Stomach smooth muscle (tissue), 2 donors: ENCODE data around the gene KPTN.

Source experiments
- H3K27ac ChIP-seq: one replicate; pipeline ENCODE4 v1.7.0; 2013; ENCODE audit warnings: mild to moderate bottlenecking, low read length, inconsistent platforms
- H3K27me3 ChIP-seq, 2 donors: one replicate each; pipeline ENCODE4 v1.7.0; 2013; ENCODE audit warnings: low read length in 2 of 2; ENCODE audit not compliant: insufficient read depth in 2 of 2, control insufficient read depth in 1 of 2
- H3K36me3 ChIP-seq, 2 donors: one replicate each; pipeline ENCODE4 v1.7.0; 2013; ENCODE audit warnings: low read length in 2 of 2; ENCODE audit not compliant: control insufficient read depth in 2 of 2, insufficient read depth in 2 of 2
- H3K4me1 ChIP-seq: one replicate; pipeline ENCODE4 v1.7.0; 2013; ENCODE audit warnings: low read length; ENCODE audit not compliant: control insufficient read depth, insufficient read depth
- H3K4me3 ChIP-seq, 2 donors: one replicate each; pipeline ENCODE4 v1.7.0; 2013; ENCODE audit warnings: low read length in 2 of 2
- H3K9ac ChIP-seq, 2 donors: one replicate each; pipeline ENCODE4 v1.7.0; 2013; ENCODE audit warnings: low read length in 2 of 2, mild to moderate bottlenecking in 1 of 2
- H3K9me3 ChIP-seq, 2 donors: one replicate each; pipeline ENCODE4 v1.7.0; 2013; ENCODE audit warnings: low read length in 2 of 2; ENCODE audit not compliant: control insufficient read depth in 2 of 2
- donor health status: healthy.
- donor health status: Pancreatic carcinoma.

The KPTN gene

DNA sequence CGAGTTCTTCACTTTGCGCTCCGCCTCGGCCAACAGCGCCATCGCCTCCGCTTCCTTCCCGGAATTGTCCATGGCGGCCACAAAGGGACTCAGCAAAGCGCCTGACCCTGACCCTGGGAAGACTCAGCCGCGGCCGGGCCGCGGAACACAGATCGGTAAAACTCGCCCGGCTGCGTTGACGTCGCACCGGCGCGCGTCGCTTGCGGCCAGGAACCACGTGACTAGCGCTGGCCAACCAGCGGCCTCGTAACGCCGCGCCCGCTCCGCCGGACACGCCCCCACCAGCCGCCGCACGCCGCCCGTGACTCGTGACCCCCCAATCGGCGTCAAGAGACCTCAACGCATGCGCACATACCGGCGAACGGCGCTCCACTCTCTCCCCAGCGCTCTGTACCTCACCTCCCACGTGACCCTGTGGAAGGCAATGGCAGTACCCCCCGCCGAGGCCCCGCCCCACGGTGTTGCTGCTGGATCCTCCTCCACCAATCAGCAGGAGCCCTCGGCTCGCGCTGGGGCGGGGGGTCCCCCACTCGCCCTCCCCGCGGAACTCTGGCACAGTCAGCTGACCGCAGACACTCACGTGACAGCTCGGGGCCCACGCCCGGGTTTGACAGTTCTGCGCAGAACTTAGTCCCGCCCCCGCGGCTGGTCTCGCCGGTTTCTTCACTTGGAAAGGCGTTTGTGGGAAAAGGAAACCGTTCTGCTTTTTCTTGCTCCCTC lies 31.0 kb upstream of the KPTN start, which contains the start of gene NAPA:
Gene NAPA, minus strand, starts transcription at position 195 of the 720 bp plus-strand sequence. Its CDS starts 123 bp downstream, at position 72.
- peak within 1 kb of the TSS; percentile 98 for H3K27ac ChIP-seq
- H3K36me3 ChIP-seq, result peaks cover 0 to 2% of the 10 kb centered on the region in 2 donors
- peak within 1 kb of the TSS; percentile 100 for H3K9ac ChIP-seq
- H3K4me1 ChIP-seq, result peaks cover 53% of the 10 kb centered on the region
- no peaks in the 10 kb centered on the region for H3K9me3 ChIP-seq
- peak within 1 kb of the TSS; percentile 99 to 100 for H3K4me3 ChIP-seq
- no peaks in the 10 kb centered on the region for H3K27me3 ChIP-seq

DNA sequence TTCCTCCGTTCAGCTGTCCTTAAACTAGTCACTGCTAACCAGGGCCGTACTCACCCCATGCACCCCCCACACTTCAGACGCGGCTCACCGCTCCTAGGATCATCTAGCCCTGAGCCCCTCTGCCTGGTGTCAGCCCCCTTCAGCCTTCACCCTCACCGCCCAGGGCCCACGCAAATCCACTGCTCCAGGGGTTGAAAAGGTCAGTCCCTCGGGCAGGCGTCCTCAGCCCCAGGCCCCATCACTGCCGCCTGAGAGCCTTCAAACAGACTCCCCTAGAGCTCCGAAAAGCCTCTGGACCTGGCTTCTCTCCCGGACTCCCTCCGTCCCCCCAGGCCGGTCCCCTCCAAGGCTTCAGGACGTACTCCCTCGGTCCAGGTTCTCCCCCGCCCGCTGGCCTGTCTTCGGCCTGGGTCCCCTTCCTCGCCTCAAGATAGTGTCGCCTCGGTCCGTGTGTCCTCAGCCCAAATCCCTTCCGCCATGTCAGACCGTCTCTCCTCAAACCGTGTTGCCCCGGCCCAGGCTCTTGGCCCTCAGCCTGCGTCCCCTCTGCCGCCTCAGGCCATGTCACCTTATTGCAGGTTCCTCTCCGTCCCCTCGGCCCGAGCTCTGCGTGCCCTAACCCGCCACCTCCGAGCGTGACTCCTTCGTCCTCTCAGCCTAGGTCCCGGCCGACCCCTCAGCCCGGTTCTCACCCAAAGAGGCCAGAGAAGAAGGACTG lies 30.3 kb upstream of the KPTN start:
- peaks cover 60% of the 10 kb centered on the region for H3K4me1 ChIP-seq
- H3K27ac ChIP-seq, result peak overlapping the region; percentile 98
- no peaks in the 10 kb centered on the region for H3K27me3 ChIP-seq
- no peaks in the 10 kb centered on the region for H3K9me3 ChIP-seq
- peaks cover 0 to 2% of the 10 kb centered on the region in 2 donors for H3K36me3 ChIP-seq
- peak overlapping the region; percentile 99 to 100 for H3K4me3 ChIP-seq
- H3K9ac ChIP-seq, result peak overlapping the region; percentile 100

DNA sequence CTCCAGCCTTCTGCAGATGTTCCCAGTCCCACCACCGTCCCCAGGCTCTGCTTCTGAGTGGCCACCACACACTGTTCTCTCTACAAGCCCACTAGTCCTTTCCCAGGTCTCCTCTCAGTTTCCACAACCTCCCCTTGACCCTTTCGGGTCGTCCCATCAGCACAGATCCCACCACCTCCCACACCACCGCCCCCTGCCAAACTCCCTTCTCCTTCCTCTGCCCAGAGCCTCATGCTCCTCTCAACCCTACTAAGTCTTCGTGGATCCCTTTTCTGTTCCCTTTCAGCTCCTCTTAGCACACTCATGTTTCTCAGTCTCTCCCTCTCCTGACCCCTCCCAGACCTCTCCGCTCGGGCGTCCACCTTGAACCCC lies 28.9 kb upstream of the KPTN start:
- Histone ChIP-seq H3K27ac (peak overlapping the region; percentile 98), H3K4me1 (peaks cover 72% of the 10 kb centered on the region), H3K4me3 (peak overlapping the region; percentile 58 to 100), H3K27me3 (no peaks in the 10 kb centered on the region), H3K9me3 (no peaks in the 10 kb centered on the region), H3K9ac (peak overlapping the region; percentile 62 to 100), H3K36me3 (peaks cover 0 to 2% of the 10 kb centered on the region in 2 donors)

DNA sequence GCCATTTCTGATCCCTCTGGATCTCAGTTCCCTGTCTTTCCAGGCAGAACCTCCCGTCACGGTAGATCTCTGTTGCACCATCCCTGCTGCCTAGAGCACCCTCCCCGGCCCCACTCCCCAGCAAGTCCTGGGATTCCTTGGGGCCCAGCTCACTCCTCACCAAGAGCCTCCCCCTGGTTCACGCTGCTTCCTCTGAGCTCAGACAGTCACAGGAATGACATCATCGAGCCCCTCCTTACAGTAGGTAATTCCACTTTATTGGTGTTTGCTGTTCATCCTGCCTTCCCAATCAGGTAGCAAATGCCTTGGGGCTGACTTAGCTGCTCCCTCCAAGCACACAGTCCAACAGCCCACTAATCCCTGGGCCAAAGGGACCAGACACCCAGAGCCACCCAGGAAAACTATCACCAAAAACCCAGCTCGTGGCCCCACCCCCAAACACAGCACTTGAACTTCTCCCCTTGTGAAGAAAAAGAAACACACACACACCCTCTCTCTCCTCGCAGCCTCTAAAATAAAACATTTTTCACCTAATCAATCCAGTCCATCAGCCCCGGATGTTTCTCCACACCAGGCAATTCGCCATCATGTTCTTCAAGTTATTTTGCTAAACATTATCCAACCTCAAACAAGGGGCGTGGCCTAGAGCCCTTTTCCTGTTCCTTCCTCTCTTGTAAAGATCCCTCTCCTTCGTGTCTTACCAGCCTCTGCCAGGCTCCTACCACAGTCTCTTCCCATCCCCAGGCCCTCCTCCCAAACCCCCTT lies 28.3 kb upstream of the KPTN start:
- Histone ChIP-seq H3K27me3 (no peaks in the 10 kb centered on the region), H3K9me3 (no peaks in the 10 kb centered on the region), H3K9ac (peak overlapping the region; percentile 62 to 100), H3K27ac (peak overlapping the region; percentile 98), H3K36me3 (peaks cover 0 to 2% of the 10 kb centered on the region in 2 donors), H3K4me3 (peak overlapping the region; percentile 58 to 100), H3K4me1 (peaks cover 77% of the 10 kb centered on the region)

DNA sequence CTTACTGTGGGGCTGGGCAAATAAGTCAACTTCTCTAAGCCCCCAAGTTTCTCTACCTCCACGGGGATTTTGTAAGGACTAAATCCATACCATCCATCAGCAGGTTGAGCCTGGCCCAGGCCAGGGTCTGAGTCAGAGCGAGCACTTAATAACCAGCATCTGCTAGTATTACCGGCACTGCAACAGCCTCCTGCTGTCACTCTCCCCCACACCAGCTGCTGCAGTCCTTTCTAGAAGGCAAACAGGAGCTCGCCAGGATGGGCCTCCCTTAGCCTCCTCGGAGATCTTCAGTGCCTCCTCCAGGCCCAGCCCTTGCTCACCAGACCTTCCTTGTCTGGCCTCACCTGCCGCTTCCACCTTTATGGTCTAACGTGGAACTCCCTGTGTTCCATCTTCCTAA lies 27.7 kb upstream of the KPTN start:
- no peaks in the 10 kb centered on the region for H3K27me3 ChIP-seq
- H3K27ac ChIP-seq, result peak overlapping the region; percentile 98
- peak overlapping the region in 1 of 2 donors; percentile 100 for H3K4me3 ChIP-seq
- no peaks in the 10 kb centered on the region for H3K9me3 ChIP-seq
- peak overlapping the region in 1 of 2 donors; percentile 29 for H3K9ac ChIP-seq
- H3K36me3 ChIP-seq, result peaks cover 0 to 4% of the 10 kb centered on the region in 2 donors
- peaks cover 84% of the 10 kb centered on the region for H3K4me1 ChIP-seq

DNA sequence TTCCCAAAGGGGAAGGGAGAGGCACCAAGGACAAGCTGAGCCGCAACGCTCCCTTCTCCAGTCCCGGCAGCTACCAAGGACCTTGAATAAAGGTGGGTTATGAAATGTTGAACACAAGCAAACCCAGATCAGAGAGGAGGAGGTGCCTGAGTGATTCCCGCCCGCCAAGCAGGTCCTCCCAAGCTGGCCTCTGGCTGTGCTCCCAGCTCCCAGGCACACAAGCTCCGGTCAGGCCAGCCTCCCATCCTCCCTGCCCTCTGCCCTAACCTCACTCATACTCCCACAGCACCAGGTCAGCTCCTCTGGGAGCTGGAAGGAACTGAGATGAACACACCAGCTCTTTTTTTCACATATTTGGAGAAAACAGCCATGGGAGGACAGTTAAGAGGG lies 27.1 kb upstream of the KPTN start:
- Histone ChIP-seq H3K27me3 (no peaks in the 10 kb centered on the region), H3K4me1 (peaks cover 88% of the 10 kb centered on the region), H3K9ac (peak overlapping the region in 1 of 2 donors; percentile 29), H3K27ac (peak overlapping the region; percentile 98), H3K9me3 (no peaks in the 10 kb centered on the region), H3K36me3 (peaks cover 0 to 4% of the 10 kb centered on the region in 2 donors), H3K4me3 (peak overlapping the region in 1 of 2 donors; percentile 100)

DNA sequence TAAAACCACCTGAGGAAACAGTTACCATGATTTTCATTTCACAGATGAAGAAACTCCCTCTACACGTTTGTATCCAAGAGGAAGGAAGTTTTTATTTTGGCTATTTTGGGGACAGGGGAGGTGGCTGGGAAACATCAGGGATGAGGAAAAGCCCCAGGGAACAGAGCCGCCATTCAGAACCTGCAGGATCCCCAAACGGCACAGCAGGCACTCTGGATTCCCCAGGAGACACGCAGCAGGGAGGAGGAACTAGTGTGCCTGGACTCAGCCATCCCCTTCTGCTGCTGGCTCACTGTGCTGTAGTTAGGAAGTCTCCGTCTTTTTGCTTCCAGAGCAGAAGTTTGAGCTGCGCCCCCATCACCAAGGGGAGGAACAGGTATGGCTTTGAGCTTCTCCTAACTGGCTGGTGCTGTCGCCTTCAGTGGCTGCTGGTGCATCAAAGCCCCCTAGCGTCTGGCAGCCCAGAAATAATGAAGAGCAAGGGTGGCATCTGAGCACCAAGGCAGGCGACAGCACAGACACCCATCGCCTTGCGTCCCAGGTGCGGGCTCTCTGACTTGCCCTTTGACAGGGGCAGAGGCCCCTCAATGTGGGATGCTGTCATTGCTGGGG lies 26.6 kb upstream of the KPTN start:
- H3K27ac ChIP-seq, result peak overlapping the region; percentile 98
- H3K9me3 ChIP-seq, result no peaks in the 10 kb centered on the region
- H3K4me3 ChIP-seq, result peak overlapping the region in 1 of 2 donors; percentile 54
- no peak overlapping the region for H3K9ac ChIP-seq
- H3K36me3 ChIP-seq, result peaks cover 0 to 5% of the 10 kb centered on the region in 2 donors
- H3K27me3 ChIP-seq, result no peaks in the 10 kb centered on the region
- peaks cover 84% of the 10 kb centered on the region for H3K4me1 ChIP-seq

DNA sequence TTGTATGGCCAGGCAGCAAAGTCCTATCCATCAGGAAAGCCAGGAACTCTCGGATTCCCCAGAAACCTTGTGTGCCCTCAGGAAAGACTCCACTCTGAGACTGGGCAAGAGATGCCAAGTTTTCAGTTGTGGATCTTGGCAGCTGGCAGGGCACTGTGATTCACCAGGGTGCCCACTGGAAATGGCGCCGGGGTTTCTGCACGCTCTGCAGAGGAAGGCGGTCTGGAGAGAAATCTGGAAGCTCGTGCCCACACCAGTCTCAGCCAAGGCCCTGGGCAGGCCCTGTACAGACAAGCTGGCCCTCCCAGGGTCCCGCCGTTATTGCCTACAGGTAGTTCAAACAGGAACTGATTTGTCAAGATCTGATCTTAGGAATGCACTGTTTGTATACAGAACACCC lies 26.0 kb upstream of the KPTN start:
- peaks cover 82% of the 10 kb centered on the region for H3K4me1 ChIP-seq
- H3K9me3 ChIP-seq, result no peaks in the 10 kb centered on the region
- H3K27me3 ChIP-seq, result no peaks in the 10 kb centered on the region
- peaks cover 0 to 6% of the 10 kb centered on the region in 2 donors for H3K36me3 ChIP-seq
- H3K4me3 ChIP-seq, result peak overlapping the region; percentile 27 to 54
- peak overlapping the region; percentile 98 for H3K27ac ChIP-seq
- H3K9ac ChIP-seq, result peak overlapping the region in 1 of 2 donors; percentile 42

DNA sequence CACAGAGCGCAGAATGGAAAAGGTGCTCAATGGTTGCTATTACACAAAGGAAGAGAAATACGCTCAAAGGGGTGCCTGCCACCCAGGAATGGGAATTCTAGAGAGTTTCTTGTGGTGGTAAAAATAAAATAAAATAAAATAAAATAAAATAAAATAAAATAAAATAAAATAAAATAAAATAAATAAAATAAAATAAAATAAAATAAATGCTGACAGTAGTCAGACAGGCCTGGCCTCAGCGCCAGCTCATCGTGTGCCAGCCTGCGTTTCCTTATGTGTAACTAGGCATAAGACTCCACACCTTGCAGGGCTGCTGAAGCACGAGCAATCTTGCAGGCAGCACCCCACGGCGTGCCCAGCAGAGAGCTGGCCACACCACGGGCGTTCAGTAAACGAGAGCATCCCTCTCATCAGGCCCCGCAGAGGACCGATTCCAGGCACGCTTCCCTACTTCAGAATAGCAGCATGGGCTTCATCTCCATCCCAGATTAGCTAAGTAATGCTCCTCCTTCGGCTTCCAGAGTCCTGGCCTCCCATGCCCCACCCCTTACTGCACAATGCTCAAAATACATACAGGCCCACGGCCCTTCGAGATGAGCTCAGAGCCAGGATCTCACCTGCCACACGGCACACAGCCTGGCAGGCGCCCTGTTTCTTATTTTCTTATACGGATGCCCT lies 25.3 kb upstream of the KPTN start:
- Histone ChIP-seq H3K4me3 (peak overlapping the region; percentile 27 to 54), H3K4me1 (peaks cover 80% of the 10 kb centered on the region), H3K9ac (peak overlapping the region in 1 of 2 donors; percentile 42), H3K27ac (peak overlapping the region; percentile 98), H3K36me3 (peaks cover 0 to 4% of the 10 kb centered on the region in 2 donors), H3K27me3 (no peaks in the 10 kb centered on the region), H3K9me3 (no peaks in the 10 kb centered on the region)

DNA sequence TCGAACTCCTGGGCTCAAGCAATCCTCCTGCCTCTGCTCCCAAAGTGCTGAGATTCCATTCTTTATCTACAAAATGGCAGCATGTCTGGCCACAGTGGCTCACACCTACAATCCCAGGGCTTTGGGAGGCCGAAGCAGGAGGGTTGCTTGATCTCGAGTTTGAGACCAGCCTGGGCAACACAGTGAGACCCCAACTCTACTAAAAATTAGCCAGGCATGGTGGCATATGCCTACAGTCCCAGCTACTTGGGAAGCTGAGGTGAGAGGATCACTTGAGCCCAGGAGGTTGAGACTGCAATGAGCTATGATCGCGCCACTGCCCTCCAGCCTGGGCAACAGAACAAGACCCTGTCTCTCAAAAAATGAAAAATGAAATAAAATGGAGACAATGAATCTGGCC lies 24.7 kb upstream of the KPTN start:
- Histone ChIP-seq H3K4me3 (no peak overlapping the region), H3K36me3 (peaks cover 4 to 8% of the 10 kb centered on the region in 2 donors), H3K9ac (no peak overlapping the region), H3K9me3 (no peaks in the 10 kb centered on the region), H3K27ac (peak overlapping the region; percentile 64), H3K4me1 (peaks cover 74% of the 10 kb centered on the region), H3K27me3 (no peaks in the 10 kb centered on the region)
